Lower leg skin (tissue), 3 donors: ENCODE measurements around the gene KTN1.

Experiments used
- POLR2A ChIP-seq, 2 donors: fragments of 450-650 bp; IDR thresholded peaks; one replicate each; pipeline ENCODE4 v1.6.1; 2016 to 2017; ENCODE audit warnings: antibody characterized with exemption in 2 of 2, mild to moderate bottlenecking in 1 of 2, moderate library complexity in 1 of 2
- TF ChIP-seq, protein P1 (sequence below), 3 donors: fragments of 450-650 bp; IDR thresholded peaks; one replicate each; pipeline ENCODE4 v1.5.1; 2016; ENCODE audit warnings: antibody characterized with exemption in 3 of 3, mild to moderate bottlenecking in 3 of 3, moderate library complexity in 2 of 3

GRCh38 chr14:55671641-55672040 is 91.6 kb downstream of the KTN1 start:
- TF ChIP-seq, protein P1, sequence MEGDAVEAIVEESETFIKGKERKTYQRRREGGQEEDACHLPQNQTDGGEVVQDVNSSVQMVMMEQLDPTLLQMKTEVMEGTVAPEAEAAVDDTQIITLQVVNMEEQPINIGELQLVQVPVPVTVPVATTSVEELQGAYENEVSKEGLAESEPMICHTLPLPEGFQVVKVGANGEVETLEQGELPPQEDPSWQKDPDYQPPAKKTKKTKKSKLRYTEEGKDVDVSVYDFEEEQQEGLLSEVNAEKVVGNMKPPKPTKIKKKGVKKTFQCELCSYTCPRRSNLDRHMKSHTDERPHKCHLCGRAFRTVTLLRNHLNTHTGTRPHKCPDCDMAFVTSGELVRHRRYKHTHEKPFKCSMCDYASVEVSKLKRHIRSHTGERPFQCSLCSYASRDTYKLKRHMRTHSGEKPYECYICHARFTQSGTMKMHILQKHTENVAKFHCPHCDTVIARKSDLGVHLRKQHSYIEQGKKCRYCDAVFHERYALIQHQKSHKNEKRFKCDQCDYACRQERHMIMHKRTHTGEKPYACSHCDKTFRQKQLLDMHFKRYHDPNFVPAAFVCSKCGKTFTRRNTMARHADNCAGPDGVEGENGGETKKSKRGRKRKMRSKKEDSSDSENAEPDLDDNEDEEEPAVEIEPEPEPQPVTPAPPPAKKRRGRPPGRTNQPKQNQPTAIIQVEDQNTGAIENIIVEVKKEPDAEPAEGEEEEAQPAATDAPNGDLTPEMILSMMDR (IDR thresholded peaks at IDR 0.05) = no peak
- no peak for TF ChIP-seq POLR2A (IDR thresholded peaks at IDR 0.05)
